Measurements from ENCODE around the gene HIGD1A.

Gene HIGD1A

DNA sequence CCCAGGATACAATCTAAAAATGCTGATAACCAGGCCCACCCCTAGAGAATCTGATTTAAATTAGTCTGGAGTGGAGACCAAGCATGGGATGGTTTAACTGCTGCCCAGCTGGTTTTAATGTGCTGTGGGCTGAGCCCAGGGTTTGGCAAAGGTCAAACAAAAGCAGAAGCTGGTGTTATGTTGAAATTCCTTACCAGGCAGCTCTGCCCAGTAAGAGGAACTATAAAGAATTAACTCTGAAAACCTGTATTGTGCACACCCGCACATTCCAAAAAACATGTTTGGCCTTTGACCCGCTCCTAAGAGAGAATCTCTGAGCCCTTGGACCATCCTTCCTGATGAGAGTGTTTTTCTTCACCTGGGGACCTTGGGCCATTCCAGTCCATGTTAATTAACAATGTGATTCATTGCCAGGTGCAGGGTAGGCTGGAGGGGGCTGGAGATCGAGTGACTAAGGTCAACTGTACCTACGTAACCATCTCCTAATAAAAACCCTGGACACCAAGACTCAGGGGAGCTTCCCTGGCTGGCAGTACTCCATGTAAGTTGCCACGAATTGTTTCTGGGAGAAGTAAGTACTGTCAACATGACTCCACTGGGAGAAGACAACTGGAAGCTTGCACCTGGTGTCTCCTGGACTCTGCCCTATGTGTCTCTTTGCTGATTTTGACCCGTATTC lies 42.1 kb downstream of the HIGD1A start:
- TF ChIP-seq CTCF (IDR thresholded peaks at IDR 0.05; ENCODE audit: low read depth, low read length, missing control alignments), result no peak
- Histone ChIP-seq H3K27ac (no peak overlapping the region), H3K4me3 (ENCODE audit: low read depth, low read length) (no peak overlapping the region), H3K36me3 (replicated peaks) (no peaks in the 10 kb centered on the region), H3K27me3 (replicated peaks) (peaks cover 4% of the 10 kb centered on the region)
- in situ Hi-C loops (cut with HindIII; ENCODE audit: low pct_ligation_motif_present, low sequenced_read_pairs), result no loop called here
- DNase-seq, result no peak

GRCh38 chr3:42758126-42758525 lies 46.2 kb downstream of the HIGD1A start:
- Histone ChIP-seq H3K27ac (no peak overlapping the region), H3K27me3 (replicated peaks) (peaks cover 4% of the 10 kb centered on the region), H3K36me3 (replicated peaks) (no peaks in the 10 kb centered on the region), H3K4me3 (ENCODE audit: low read depth, low read length) (no peak overlapping the region)
- no peak for TF ChIP-seq CTCF (IDR thresholded peaks at IDR 0.05; ENCODE audit: low read depth, low read length, missing control alignments)
- no peak for DNase-seq
- in situ Hi-C loops (cut with HindIII; ENCODE audit: low pct_ligation_motif_present, low sequenced_read_pairs), result no loop called here

GRCh38 chr3:42756681-42757213 lies 47.5 kb downstream of the HIGD1A start:
- H3K27ac ChIP-seq, result no peak overlapping the region
- H3K36me3 ChIP-seq (replicated peaks), result no peaks in the 10 kb centered on the region
- in situ Hi-C loops (cut with HindIII; ENCODE audit: low pct_ligation_motif_present, low sequenced_read_pairs), result no loop called here
- H3K27me3 ChIP-seq (replicated peaks), result peaks cover 4% of the 10 kb centered on the region
- no peak for DNase-seq
- no peak overlapping the region for H3K4me3 ChIP-seq (ENCODE audit: low read depth, low read length)
- TF ChIP-seq CTCF (IDR thresholded peaks at IDR 0.05; ENCODE audit: low read depth, low read length, missing control alignments), result no peak

DNA sequence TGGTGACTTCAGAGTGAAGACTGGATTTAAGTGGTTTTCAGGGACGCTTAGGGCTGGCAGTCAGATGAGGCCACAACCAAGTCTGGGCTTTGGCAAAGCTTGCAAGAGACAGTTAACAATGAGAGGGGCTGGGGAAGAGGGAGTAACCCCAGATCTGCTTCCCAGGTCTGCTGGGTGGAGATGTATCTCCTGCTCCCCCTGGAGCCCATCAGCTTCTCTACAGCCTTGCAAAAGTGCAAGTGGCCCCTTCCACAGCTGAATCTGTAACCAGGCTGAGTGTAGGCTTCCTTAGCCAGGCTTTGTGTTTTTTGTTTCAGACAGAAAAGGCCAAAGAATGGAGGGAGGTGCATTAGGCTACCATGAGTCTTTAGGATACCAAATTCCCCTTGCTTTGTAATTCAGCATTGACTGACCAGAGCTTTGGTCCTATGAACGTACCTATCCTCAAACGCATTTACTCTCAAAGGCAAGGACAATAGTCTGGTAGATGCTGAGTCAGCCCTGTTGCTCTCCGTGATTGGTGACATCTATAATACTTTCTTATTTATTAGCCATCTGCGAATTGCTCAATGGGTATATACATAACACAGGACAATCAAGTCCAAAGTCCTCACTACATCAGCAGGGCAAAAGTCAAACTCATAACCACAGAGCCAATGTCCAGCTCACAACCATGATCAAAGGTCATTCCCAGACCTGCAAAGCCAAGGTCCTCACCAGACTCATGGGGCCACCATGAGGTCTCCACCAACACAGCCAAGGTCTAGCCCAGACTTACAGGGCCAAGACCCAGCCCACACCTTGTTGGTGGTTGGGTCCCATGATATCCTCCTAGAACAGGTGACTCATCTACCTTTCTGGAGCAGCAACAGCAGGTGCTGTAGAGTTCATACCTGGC lies 48.4 kb downstream of the HIGD1A start:
- H3K36me3 ChIP-seq (replicated peaks), result no peaks in the 10 kb centered on the region
- DNase-seq, result peak; percentile 22
- peaks cover 4% of the 10 kb centered on the region for H3K27me3 ChIP-seq (replicated peaks)
- in situ Hi-C loops (cut with HindIII; ENCODE audit: low pct_ligation_motif_present, low sequenced_read_pairs), result no loop called here
- peak; percentile 81 for TF ChIP-seq CTCF (IDR thresholded peaks at IDR 0.05; ENCODE audit: low read depth, low read length, missing control alignments)
- H3K4me3 ChIP-seq (ENCODE audit: low read depth, low read length), result no peak overlapping the region
- H3K27ac ChIP-seq, result no peak overlapping the region

- H3K4me3 ChIP-seq (ENCODE audit: low read depth, low read length), result no peak overlapping the region
- no peaks in the 10 kb centered on the region for H3K36me3 ChIP-seq (replicated peaks)
- no peak for DNase-seq
- no peak for TF ChIP-seq CTCF (IDR thresholded peaks at IDR 0.05; ENCODE audit: low read depth, low read length, missing control alignments)
- in situ Hi-C loops (cut with HindIII; ENCODE audit: low pct_ligation_motif_present, low sequenced_read_pairs), result no loop called here
- peaks cover 4% of the 10 kb centered on the region for H3K27me3 ChIP-seq (replicated peaks)
- no peak overlapping the region for H3K27ac ChIP-seq
Measured at GRCh38 chr3:42753757-42754156, 50.5 kb downstream of the HIGD1A start.

Data from brain microvascular endothelial cell (primary cell).